ENCODE measurements around the gene MED13L.

MED13L gene

DNA sequence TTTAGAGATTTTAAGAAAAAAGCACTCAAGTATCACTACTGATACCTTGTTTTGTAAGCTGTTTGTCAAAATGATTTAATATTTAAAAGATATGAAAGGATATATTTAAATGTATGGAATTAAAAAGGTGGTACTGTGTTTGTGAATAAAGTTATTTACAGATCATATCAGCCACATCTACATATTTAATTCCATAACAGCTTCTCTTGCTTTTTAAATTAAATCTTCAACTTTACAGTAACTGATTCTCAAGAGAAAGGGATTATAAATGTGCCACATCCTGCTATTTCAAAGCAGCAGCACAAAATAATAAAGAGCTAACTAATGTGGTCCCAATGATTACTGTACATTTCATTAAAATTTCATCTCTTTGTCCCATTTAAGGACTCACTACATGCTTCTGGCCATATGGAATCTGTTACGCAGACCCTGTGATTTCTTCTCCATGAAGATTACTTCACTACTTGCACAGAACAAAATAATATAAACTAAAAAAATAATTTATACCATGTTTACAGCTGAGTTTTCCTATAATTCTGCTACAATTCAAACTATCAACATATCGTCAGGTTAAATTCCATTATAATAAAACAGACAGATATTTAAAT, 117.8 kb downstream of the MED13L start:
- Histone ChIP-seq H3K36me3 (ENCODE audit: control insufficient read depth in 1 of 2, insufficient read depth in 2 of 2, low read length in 2 of 2) (no peaks in the 10 kb centered on the region), H3K4me1 (ENCODE audit: control insufficient read depth in 1 of 2, insufficient read depth in 2 of 2, low read length in 2 of 2) (peaks cover 11 to 44% of the 10 kb centered on the region in 2 donors), H3K27ac (ENCODE audit: low read length) (no peak overlapping the region), H3K9me3 (ENCODE audit: control insufficient read depth in 1 of 2, low read length in 2 of 2) (no peaks in the 10 kb centered on the region), H3K4me3 (ENCODE audit: low read depth in 1 of 2, low read length in 2 of 2) (no peak overlapping the region), H3K27me3 (ENCODE audit: low read depth, low read length) (no peaks in the 10 kb centered on the region)

DNA sequence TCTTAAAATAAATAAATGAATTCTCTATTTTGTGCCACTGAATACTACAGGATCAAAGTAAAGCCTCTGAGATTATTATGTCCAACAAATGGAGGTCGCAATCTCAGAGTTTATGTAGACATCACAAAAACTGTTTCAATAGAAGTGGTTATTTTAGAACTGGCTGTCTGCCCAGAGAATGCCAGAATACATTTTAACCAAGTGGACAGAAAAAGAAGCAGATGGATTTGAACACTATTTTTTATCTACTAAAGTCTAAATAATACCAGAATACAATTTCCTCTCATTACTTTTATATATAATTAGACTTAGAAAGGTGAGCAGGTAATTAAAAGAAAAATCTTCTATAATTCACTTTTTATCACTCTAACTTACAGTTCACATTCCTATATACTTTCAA, 118.3 kb downstream of the MED13L start:
- no peaks in the 10 kb centered on the region for H3K36me3 ChIP-seq (ENCODE audit: control insufficient read depth in 1 of 2, insufficient read depth in 2 of 2, low read length in 2 of 2)
- H3K27ac ChIP-seq (ENCODE audit: low read length): no peak overlapping the region
- peaks cover 7 to 42% of the 10 kb centered on the region in 2 donors for H3K4me1 ChIP-seq (ENCODE audit: control insufficient read depth in 1 of 2, insufficient read depth in 2 of 2, low read length in 2 of 2)
- no peaks in the 10 kb centered on the region for H3K9me3 ChIP-seq (ENCODE audit: control insufficient read depth in 1 of 2, low read length in 2 of 2)
- no peaks in the 10 kb centered on the region for H3K27me3 ChIP-seq (ENCODE audit: low read depth, low read length)
- H3K4me3 ChIP-seq (ENCODE audit: low read depth in 1 of 2, low read length in 2 of 2): no peak overlapping the region

DNA sequence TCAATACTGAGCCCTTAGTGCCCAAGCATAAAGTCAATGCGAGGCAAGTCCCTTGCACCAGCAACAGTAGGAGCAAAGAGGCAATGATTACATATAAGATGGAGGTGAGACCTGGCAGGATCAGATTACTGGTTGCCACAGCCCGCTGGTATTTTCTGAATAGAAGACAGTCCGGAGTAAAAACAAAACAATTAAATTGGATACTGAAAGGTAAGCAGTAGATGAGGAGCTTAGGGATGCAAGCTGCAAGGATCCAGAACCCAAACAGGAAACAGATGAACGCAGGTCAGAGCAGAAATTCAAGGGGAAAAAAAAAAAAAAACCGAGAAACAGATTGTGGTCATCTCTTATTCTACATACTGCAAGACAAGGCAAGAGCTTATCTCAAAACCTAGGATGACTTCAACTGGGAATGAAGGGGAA, 119.6 kb downstream of the MED13L start:
- Histone ChIP-seq H3K4me3 (ENCODE audit: low read depth in 1 of 2, low read length in 2 of 2) (no peak overlapping the region), H3K36me3 (ENCODE audit: control insufficient read depth in 1 of 2, insufficient read depth in 2 of 2, low read length in 2 of 2) (no peaks in the 10 kb centered on the region), H3K4me1 (ENCODE audit: control insufficient read depth in 1 of 2, insufficient read depth in 2 of 2, low read length in 2 of 2) (peaks cover 5 to 53% of the 10 kb centered on the region in 2 donors)

DNA sequence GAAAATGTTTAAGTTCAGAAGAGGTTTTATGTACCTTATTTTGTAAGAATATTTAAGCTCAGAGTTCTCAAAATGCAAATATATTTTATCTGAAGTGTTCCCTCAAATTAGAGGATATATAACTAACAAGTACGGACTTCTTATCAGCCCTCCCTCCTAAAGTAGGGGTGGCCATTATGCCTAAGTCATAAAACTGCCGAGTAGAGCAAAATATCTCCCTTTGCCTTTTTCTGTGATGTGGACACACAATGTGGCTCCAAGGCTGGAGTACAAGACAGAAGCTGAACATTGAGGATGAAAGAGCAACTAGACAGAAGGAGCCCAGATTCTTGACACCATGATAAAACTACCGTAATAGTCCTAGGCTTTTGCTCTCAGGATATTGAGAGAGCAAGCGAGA, 120.9 kb downstream of the MED13L start:
- Histone ChIP-seq H3K9me3 (ENCODE audit: control insufficient read depth in 1 of 2, low read length in 2 of 2) (no peaks in the 10 kb centered on the region), H3K27me3 (ENCODE audit: low read depth, low read length) (no peaks in the 10 kb centered on the region), H3K4me1 (ENCODE audit: control insufficient read depth in 1 of 2, insufficient read depth in 2 of 2, low read length in 2 of 2) (peaks cover 2 to 62% of the 10 kb centered on the region in 2 donors), H3K36me3 (ENCODE audit: control insufficient read depth in 1 of 2, insufficient read depth in 2 of 2, low read length in 2 of 2) (no peaks in the 10 kb centered on the region), H3K27ac (ENCODE audit: low read length) (no peak overlapping the region), H3K4me3 (ENCODE audit: low read depth in 1 of 2, low read length in 2 of 2) (no peak overlapping the region)

More for the DNA sequence above, 119.6 kb downstream of the MED13L start:
- Histone ChIP-seq H3K9me3 (ENCODE audit: control insufficient read depth in 1 of 2, low read length in 2 of 2) (no peaks in the 10 kb centered on the region), H3K27me3 (ENCODE audit: low read depth, low read length) (no peaks in the 10 kb centered on the region), H3K27ac (ENCODE audit: low read length) (no peak overlapping the region)

DNA sequence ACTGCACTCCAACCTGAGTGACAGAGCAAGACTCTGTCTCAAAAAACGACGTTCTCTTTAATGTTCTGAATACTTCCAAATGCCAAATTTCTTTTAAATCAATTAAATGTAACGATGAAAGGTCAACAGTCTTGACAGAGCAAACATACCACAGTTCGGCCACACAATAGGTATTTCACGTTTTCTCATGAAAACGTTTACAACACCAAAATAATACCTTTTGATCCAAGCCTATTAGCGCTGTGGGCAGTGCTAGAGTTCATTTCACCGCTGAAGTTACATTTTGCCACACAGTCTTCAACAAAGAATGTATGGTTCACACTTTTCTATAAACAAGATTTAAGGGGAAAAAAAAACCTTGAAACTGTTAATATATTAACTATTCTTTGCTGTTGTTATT, 122.1 kb downstream of the MED13L start:
- H3K4me3 ChIP-seq (ENCODE audit: low read depth in 1 of 2, low read length in 2 of 2): no peak overlapping the region
- H3K36me3 ChIP-seq (ENCODE audit: control insufficient read depth in 1 of 2, insufficient read depth in 2 of 2, low read length in 2 of 2): no peaks in the 10 kb centered on the region
- H3K27ac ChIP-seq (ENCODE audit: low read length): no peak overlapping the region
- H3K9me3 ChIP-seq (ENCODE audit: control insufficient read depth in 1 of 2, low read length in 2 of 2): no peaks in the 10 kb centered on the region
- no peaks in the 10 kb centered on the region for H3K27me3 ChIP-seq (ENCODE audit: low read depth, low read length)
- H3K4me1 ChIP-seq (ENCODE audit: control insufficient read depth in 1 of 2, insufficient read depth in 2 of 2, low read length in 2 of 2): peaks cover 0 to 57% of the 10 kb centered on the region in 2 donors

DNA sequence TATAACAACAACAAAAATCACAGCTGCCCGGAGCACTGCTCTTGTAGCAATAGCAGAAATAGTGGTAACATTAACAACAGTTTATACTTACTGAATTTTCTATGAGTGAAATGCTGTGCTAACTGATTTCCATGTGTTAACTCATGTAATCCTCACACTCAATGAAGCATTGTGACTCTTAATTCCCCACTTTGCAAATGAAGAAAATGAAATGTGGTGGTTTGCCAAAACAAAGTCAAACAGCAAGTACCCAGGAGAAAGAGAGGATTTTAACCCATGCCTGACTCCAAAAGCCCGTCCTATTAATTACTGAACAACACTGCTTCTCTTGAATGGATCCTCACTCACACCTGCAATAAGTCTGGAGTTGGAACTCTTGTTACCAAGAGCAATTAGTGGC, 123.5 kb downstream of the MED13L start:
- Histone ChIP-seq H3K4me1 (ENCODE audit: control insufficient read depth in 1 of 2, insufficient read depth in 2 of 2, low read length in 2 of 2) (peaks cover 0 to 54% of the 10 kb centered on the region in 2 donors), H3K36me3 (ENCODE audit: control insufficient read depth in 1 of 2, insufficient read depth in 2 of 2, low read length in 2 of 2) (no peaks in the 10 kb centered on the region), H3K9me3 (ENCODE audit: control insufficient read depth in 1 of 2, low read length in 2 of 2) (no peaks in the 10 kb centered on the region), H3K27ac (ENCODE audit: low read length) (no peak overlapping the region), H3K27me3 (ENCODE audit: low read depth, low read length) (no peaks in the 10 kb centered on the region), H3K4me3 (ENCODE audit: low read depth in 1 of 2, low read length in 2 of 2) (no peak overlapping the region)

DNA sequence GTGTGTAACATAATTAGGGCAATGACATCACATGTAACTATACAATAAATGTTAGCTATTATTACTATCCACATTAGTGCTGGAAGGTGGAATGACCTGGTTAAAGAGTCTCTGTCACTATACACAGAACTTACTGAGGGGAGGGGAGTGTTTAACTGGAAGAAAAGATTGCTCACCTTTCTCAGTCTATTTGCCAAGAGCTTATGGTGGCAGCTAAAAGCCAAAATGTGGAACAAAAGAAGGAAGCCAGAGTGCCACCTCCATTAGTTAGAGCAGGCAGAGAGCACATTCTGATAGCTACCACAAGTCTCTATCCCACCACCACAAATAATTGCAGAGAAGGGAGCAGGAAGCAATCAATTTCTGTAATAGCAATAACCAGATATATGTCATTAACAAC, 124.4 kb downstream of the MED13L start:
- H3K9me3 ChIP-seq (ENCODE audit: control insufficient read depth in 1 of 2, low read length in 2 of 2): no peaks in the 10 kb centered on the region
- H3K27me3 ChIP-seq (ENCODE audit: low read depth, low read length): no peaks in the 10 kb centered on the region
- peaks cover 0 to 47% of the 10 kb centered on the region in 2 donors for H3K4me1 ChIP-seq (ENCODE audit: control insufficient read depth in 1 of 2, insufficient read depth in 2 of 2, low read length in 2 of 2)
- no peak overlapping the region for H3K4me3 ChIP-seq (ENCODE audit: low read depth in 1 of 2, low read length in 2 of 2)
- no peaks in the 10 kb centered on the region for H3K36me3 ChIP-seq (ENCODE audit: control insufficient read depth in 1 of 2, insufficient read depth in 2 of 2, low read length in 2 of 2)
- H3K27ac ChIP-seq (ENCODE audit: low read length): no peak overlapping the region

DNA sequence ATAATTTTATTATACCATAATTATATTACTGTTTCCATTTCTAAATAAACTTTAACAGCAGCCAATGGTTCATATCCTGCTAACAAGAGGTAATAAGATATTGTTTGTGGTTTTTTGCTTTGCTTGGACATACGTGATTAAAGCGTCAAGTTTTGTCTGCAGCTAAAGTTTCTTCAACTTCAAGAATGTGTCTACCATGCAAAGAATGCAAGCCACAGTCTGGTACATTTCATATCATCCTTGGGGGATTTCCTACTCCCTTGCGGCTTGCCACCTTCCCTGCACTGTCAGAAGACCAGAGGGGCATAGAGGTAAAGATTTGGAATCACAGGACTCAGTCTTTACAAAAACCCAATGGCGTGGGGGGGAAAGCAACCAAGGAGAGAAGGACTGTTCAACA, 125.2 kb downstream of the MED13L start:
- H3K9me3 ChIP-seq (ENCODE audit: control insufficient read depth in 1 of 2, low read length in 2 of 2): no peaks in the 10 kb centered on the region
- no peaks in the 10 kb centered on the region for H3K27me3 ChIP-seq (ENCODE audit: low read depth, low read length)
- no peak overlapping the region for H3K27ac ChIP-seq (ENCODE audit: low read length)
- H3K4me1 ChIP-seq (ENCODE audit: control insufficient read depth in 1 of 2, insufficient read depth in 2 of 2, low read length in 2 of 2): peaks cover 0 to 41% of the 10 kb centered on the region in 2 donors
- no peaks in the 10 kb centered on the region for H3K36me3 ChIP-seq (ENCODE audit: control insufficient read depth in 1 of 2, insufficient read depth in 2 of 2, low read length in 2 of 2)
- no peak overlapping the region for H3K4me3 ChIP-seq (ENCODE audit: low read depth in 1 of 2, low read length in 2 of 2)

DNA sequence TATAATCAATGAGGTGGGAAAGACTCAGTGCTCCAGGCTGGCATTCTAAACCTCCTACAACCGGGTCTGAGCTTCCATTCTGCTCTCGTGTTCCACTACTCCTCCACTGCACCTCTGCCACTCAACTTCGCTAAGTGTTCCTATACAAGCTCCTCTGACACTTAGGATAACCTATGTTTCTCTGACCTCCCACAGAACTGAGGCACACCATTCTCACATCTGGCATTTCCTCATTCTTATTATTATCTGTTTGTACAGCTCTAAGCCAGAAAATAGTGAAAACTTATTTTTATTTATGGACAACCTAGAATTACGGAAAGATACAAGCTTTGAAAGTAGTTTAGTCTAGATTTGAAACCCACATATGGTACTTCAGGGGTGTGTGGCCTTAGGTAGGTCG, 127.0 kb downstream of the MED13L start:
- Histone ChIP-seq H3K27ac (ENCODE audit: low read length) (no peak overlapping the region), H3K36me3 (ENCODE audit: control insufficient read depth in 1 of 2, insufficient read depth in 2 of 2, low read length in 2 of 2) (no peaks in the 10 kb centered on the region), H3K4me1 (ENCODE audit: control insufficient read depth in 1 of 2, insufficient read depth in 2 of 2, low read length in 2 of 2) (peaks cover 0 to 41% of the 10 kb centered on the region in 2 donors), H3K4me3 (ENCODE audit: low read depth in 1 of 2, low read length in 2 of 2) (no peak overlapping the region), H3K9me3 (ENCODE audit: control insufficient read depth in 1 of 2, low read length in 2 of 2) (no peaks in the 10 kb centered on the region), H3K27me3 (ENCODE audit: low read depth, low read length) (no peaks in the 10 kb centered on the region)

DNA sequence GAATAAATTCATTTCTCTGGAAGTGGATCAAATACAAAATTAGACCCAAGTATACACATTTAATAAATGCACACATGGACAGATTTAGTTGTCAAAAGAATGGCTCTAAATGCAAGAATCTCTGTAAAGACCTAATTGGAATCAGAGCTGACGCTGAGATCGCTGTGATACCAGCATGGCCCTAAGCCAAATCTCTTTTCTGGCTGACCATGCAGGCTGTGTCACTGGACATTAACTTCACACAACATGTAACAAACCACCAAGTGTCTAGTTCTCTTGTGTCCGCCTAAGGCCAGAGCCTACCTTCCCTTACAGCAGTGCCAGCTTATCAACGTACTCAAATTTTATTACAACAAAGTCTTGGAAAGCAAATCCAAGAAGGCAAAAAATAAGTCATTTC, 127.5 kb downstream of the MED13L start:
- H3K4me1 ChIP-seq (ENCODE audit: control insufficient read depth in 1 of 2, insufficient read depth in 2 of 2, low read length in 2 of 2): peaks cover 0 to 41% of the 10 kb centered on the region in 2 donors
- no peak overlapping the region for H3K4me3 ChIP-seq (ENCODE audit: low read depth in 1 of 2, low read length in 2 of 2)
- no peaks in the 10 kb centered on the region for H3K9me3 ChIP-seq (ENCODE audit: control insufficient read depth in 1 of 2, low read length in 2 of 2)
- H3K36me3 ChIP-seq (ENCODE audit: control insufficient read depth in 1 of 2, insufficient read depth in 2 of 2, low read length in 2 of 2): no peaks in the 10 kb centered on the region
- H3K27ac ChIP-seq (ENCODE audit: low read length): no peak overlapping the region
- H3K27me3 ChIP-seq (ENCODE audit: low read depth, low read length): no peaks in the 10 kb centered on the region

DNA sequence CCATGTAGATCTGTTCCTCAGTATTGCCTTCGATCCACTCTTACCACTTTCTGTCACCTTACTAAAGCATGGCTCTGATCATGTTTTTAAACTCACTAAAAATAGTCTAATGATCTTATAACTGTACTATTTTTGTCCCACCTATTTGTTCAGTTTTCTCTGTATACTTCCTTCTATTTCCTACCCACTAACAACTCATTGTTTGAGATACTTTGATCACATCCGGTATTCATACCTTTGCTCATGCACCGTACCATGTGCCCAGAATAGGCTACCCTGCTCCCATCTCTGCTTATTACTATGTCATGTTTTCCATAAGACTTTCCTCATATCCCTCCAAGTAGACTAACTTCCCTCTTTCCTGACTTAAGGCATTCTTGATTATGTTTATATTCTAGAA, 128.6 kb downstream of the MED13L start:
- H3K27ac ChIP-seq (ENCODE audit: low read length): no peak overlapping the region
- H3K9me3 ChIP-seq (ENCODE audit: control insufficient read depth in 1 of 2, low read length in 2 of 2): no peaks in the 10 kb centered on the region
- H3K27me3 ChIP-seq (ENCODE audit: low read depth, low read length): no peaks in the 10 kb centered on the region
- no peak overlapping the region for H3K4me3 ChIP-seq (ENCODE audit: low read depth in 1 of 2, low read length in 2 of 2)
- peaks cover 0 to 42% of the 10 kb centered on the region in 2 donors for H3K4me1 ChIP-seq (ENCODE audit: control insufficient read depth in 1 of 2, insufficient read depth in 2 of 2, low read length in 2 of 2)
- no peaks in the 10 kb centered on the region for H3K36me3 ChIP-seq (ENCODE audit: control insufficient read depth in 1 of 2, insufficient read depth in 2 of 2, low read length in 2 of 2)

DNA sequence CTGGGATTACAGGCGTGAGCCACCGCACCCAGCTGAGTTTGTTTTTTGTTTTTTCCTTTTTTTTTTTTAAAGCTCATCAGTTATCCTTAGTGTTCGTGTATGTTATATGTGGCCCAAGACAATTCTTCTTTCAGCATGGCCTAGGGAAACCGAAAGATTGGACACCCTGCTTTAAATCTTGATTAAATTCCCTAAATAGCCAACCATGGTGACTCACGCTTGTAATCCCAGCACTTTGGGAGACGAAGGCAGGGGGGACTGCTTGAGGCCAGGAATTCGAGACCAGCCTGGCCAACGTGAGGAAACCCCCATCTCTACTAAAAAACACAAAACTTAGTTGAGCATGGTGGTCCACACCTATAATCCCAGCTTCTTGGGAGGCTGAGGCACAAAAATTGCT, 131.1 kb downstream of the MED13L start:
- Histone ChIP-seq H3K9me3 (ENCODE audit: control insufficient read depth in 1 of 2, low read length in 2 of 2) (no peaks in the 10 kb centered on the region), H3K27ac (ENCODE audit: low read length) (no peak overlapping the region), H3K27me3 (ENCODE audit: low read depth, low read length) (no peaks in the 10 kb centered on the region), H3K36me3 (ENCODE audit: control insufficient read depth in 1 of 2, insufficient read depth in 2 of 2, low read length in 2 of 2) (no peaks in the 10 kb centered on the region), H3K4me3 (ENCODE audit: low read depth in 1 of 2, low read length in 2 of 2) (no peak overlapping the region), H3K4me1 (ENCODE audit: control insufficient read depth in 1 of 2, insufficient read depth in 2 of 2, low read length in 2 of 2) (peaks cover 4 to 48% of the 10 kb centered on the region in 2 donors)

Data from muscle layer of duodenum (tissue), 2 donors.